Endothelial cell of umbilical vein (primary cell): ENCODE data around the gene KATNAL2. TPM values are rescaled to one million over a fixed set of nuclear protein-coding genes. Genes with fewer than 3 reads are reported as not detected.
"Not testable (repeated sequence)": the region's sequence is repeated elsewhere in the genome, so short reads cannot be mapped to it uniquely, and the experiment has no call there.

Experiments
- BruUV-seq: library from RNA; stranded (reverse); fragments of 400-500 nt; replicated peaks from 2 replicates; lab custom pipeline; 2021; lab: Mats Ljungman, UMichigan
- CTCF ChIA-PET: fragments of 300-600, 350-600 bp; sonication (Branson Sonifier 250); formaldehyde crosslinking; loops from one replicate; lab custom pipeline; 2021; ENCODE audit warnings: antibody characterized with exemption, inconsistent platforms; lab: Charles Lee
- POLR2A ChIA-PET: fragments of 300-600, 350-600 bp; sonication (Branson Sonifier 250); formaldehyde crosslinking; loops from one replicate; lab custom pipeline; 2021; ENCODE audit warnings: antibody characterized with exemption, inconsistent platforms; lab: Charles Lee
- DNase-seq: peaks from one replicate; pipeline ENCODE4 v3.0.0-alpha.2; 2011; ENCODE audit warnings: low read depth, low spot score
- FAIRE-seq: peaks from 2 replicates; lab custom pipeline; 2011; peaks lifted over from hg19 to GRCh38; lab: Jason Lieb, UNC
- H2AFZ ChIP-seq: 2 replicates; pipeline ENCODE4 v1.6.0; 2012; ENCODE audit warnings: low read depth, low read length, control low read depth, inconsistent platforms
- H3K27ac ChIP-seq: 2 replicates; pipeline ENCODE4 v1.5.1; 2011; ENCODE audit warnings: low read depth, mild to moderate bottlenecking, control low read depth, low read length, moderate library complexity; ENCODE audit not compliant: insufficient read depth
- H3K27me3 ChIP-seq, 2 experiments: 2 replicates each; pipeline versions ENCODE4 v1.6.0 to v1.6.1; 2011; ENCODE audit warnings: low read length in 2 of 2, mixed read lengths in 1 of 2; ENCODE audit not compliant: control insufficient read depth in 2 of 2, insufficient read depth in 2 of 2
- H3K36me3 ChIP-seq, 2 experiments: 2 replicates in 1 of 2; 3 replicates in 1 of 2; pipeline ENCODE4 v1.5.1; 2011; ENCODE audit warnings: low read length in 2 of 2, mild to moderate bottlenecking in 1 of 2, moderate library complexity in 1 of 2; ENCODE audit not compliant: control insufficient read depth in 2 of 2, insufficient read depth in 2 of 2; ENCODE audit errors: extremely low read depth in 1 of 2
- H3K4me1 ChIP-seq: 3 replicates; pipeline ENCODE4 v1.5.1; 2011; ENCODE audit warnings: mild to moderate bottlenecking, low read length; ENCODE audit not compliant: control insufficient read depth, insufficient read depth; ENCODE audit errors: extremely low read depth
- H3K4me2 ChIP-seq: 2 replicates; pipeline ENCODE4 v1.6.1; 2011; ENCODE audit warnings: low read length, control low read depth, mixed read lengths; ENCODE audit not compliant: insufficient read depth
- H3K4me3 ChIP-seq, 3 experiments: fragments of 200-600 bp in 1 of 3; sonication (generic), shearing (Covaris generic) in 1 of 3; replicated peaks in 1 of 3; 2 replicates each; pipeline ENCODE4 v1.5.1; 2011 to 2016; ENCODE audit warnings: control low read depth in 3 of 3, low read length in 3 of 3, mild to moderate bottlenecking in 2 of 3, inconsistent platforms in 1 of 3, low read depth in 1 of 3, moderate library complexity in 1 of 3; ENCODE audit not compliant: insufficient read depth in 1 of 3
- H3K79me2 ChIP-seq: 2 replicates; pipeline ENCODE4 v1.6.0; 2012; ENCODE audit warnings: low read length, inconsistent platforms; ENCODE audit not compliant: control insufficient read depth, insufficient read depth
- H3K9ac ChIP-seq: replicated peaks from 2 replicates; pipeline ENCODE3; 2011; ENCODE audit warnings: low read length, control low read depth; ENCODE audit not compliant: insufficient read depth; ENCODE audit errors: extremely low read depth
- H3K9me1 ChIP-seq: replicated peaks from 3 replicates; pipeline ENCODE4 v1.6.0; 2011; ENCODE audit warnings: mild to moderate bottlenecking, low read length; ENCODE audit not compliant: control insufficient read depth, insufficient read depth; ENCODE audit errors: extremely low read depth
- H3K9me3 ChIP-seq: replicated peaks from 2 replicates; pipeline ENCODE4 v1.5.1; 2012; ENCODE audit warnings: low read length, inconsistent platforms; ENCODE audit not compliant: control insufficient read depth, insufficient read depth
- H4K20me1 ChIP-seq: replicated peaks from 2 replicates; pipeline ENCODE3; 2011; ENCODE audit warnings: mild to moderate bottlenecking, low read length; ENCODE audit not compliant: control insufficient read depth, insufficient read depth; ENCODE audit errors: extremely low read depth
- FOS ChIP-seq: IDR thresholded peaks from 2 replicates; pipeline ENCODE4 v1.6.1; 2011; ENCODE audit warnings: mild to moderate bottlenecking, low read length, moderate library complexity, borderline replicate concordance; ENCODE audit not compliant: insufficient read depth
- GATA2 ChIP-seq: IDR thresholded peaks from 2 replicates; pipeline ENCODE4 v1.7.0; 2011; ENCODE audit warnings: low read depth, mild to moderate bottlenecking, moderate library complexity, mixed read lengths, low read length; ENCODE audit not compliant: insufficient read length, insufficient read depth
- MYC ChIP-seq: IDR thresholded peaks from one replicate; pipeline ENCODE4 v1.6.1; 2011; ENCODE audit warnings: mild to moderate bottlenecking, low read depth, low read length
- POLR2A ChIP-seq: IDR thresholded peaks from 2 replicates; pipeline ENCODE4 v1.6.1; 2012; ENCODE audit warnings: low read depth, mild to moderate bottlenecking, control low read depth, low read length
- POLR2AphosphoS5 ChIP-seq: IDR thresholded peaks from 2 replicates; pipeline ENCODE4 v1.6.1; 2012; ENCODE audit warnings: low read depth, mild to moderate bottlenecking, control low read depth, low read length, moderate library complexity; ENCODE audit not compliant: insufficient read depth
- dilution Hi-C: fragments of 300-500 bp; cut with MboI; formaldehyde crosslinking; loops from one replicate; pipeline ENCODE4 v1.15.0; 2019; ENCODE audit warnings: low sequenced_read_pairs; ENCODE audit not compliant: extremely low pct_ligation_motif_present
- intact Hi-C: fragments of 100-400 bp; cut with micrococcal nuclease; formaldehyde crosslinking; loops from one replicate; pipeline ENCODE4 v1.10.0; 2022
- polyA plus RNA-seq, 4 experiments: library from polyadenylated mRNA; depleted of rRNA in 3 of 4; stranded (reverse) in 3 of 4; unstranded in 1 of 4; fragments of >200 nt; gene quantifications; 2 replicates each; pipeline versions ENCODE4 v1.2.1 to v1.2.3, GENCODE V29; 2011 to 2012; ENCODE audit warnings: missing spikeins in 1 of 4
- total RNA-seq: library from RNA; stranded (reverse); gene quantifications from 2 replicates; pipeline ENCODE4 v1.2.3, GENCODE V29; 2021
- TF ChIP-seq, protein P1 (sequence below), 2 donors: IDR thresholded peaks; 1 replicate in 1 of 2; 2 replicates in 1 of 2; pipeline ENCODE4 v1.5.1; 2011; ENCODE audit warnings: low read length in 2 of 2, mild to moderate bottlenecking in 2 of 2, moderate library complexity in 2 of 2, control low read depth in 1 of 2, inconsistent platforms in 1 of 2, low read depth in 1 of 2; ENCODE audit not compliant: insufficient read depth in 1 of 2; ENCODE audit errors: extremely low read depth in 1 of 2

KATNAL2 gene
- total and polyA plus RNA-seq, 2 donors (not counting 3 experiments of a cell fraction or from before 2014, with no cell fraction given): 0.51 to 1.3 TPM

DNA sequence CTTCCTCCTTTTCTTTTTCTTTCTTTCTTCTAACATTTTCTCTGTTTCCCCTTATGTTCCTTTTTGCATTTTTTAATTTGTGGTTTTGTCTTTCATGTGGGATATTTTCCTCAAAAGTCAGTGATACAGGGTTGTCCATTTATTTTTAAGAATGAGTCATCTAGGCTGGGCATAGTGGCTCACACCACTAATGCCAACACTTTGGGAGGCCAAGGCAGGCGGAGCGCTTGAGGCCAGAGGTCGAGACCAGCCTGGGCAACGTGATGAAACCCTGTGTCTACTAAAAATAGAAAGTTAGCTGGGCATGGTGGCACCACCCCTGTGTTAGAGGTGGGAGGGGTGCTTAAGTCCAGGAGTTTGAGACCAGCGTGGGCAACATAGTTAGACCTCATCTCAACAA is 35.8 kb downstream of the KATNAL2 start:
- POLR2A ChIA-PET: no interaction called here

DNA sequence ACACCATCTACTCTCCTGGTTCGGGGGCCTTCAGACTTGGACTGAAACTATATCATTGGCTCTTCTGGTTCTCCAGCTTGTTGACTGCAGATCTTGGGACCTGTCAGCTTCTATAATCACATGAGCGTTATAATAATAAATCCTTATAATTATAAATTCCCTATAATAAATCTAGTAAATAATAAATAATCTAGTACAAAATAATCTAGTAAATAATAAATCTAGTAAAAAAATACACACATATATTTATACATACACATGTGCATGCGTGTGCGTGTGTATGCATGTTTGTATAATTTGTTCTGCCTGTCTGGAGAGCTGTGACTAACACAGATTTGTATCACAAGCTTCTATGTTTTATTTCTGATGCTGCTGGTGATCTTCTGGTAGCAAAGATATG is 40.8 kb downstream of the KATNAL2 start:
- Histone ChIP-seq H3K4me3 (no peak overlapping the region), H3K9me1 (no peaks in the 10 kb centered on the region), H3K79me2 (no peaks in the 10 kb centered on the region), H3K9me3 (no peaks in the 10 kb centered on the region), H3K4me2 (no peak overlapping the region), H3K9ac (no peak overlapping the region), H3K4me1 (no peaks in the 10 kb centered on the region), H2AFZ (no peak overlapping the region), H4K20me1 (no peaks in the 10 kb centered on the region), H3K27ac (no peak overlapping the region), H3K27me3 (no peaks in the 10 kb centered on the region), H3K36me3 (no peaks in the 10 kb centered on the region)
- dilution Hi-C loops (no loop called here), intact Hi-C loops (no loop called here)
- BruUV-seq: no TSS peak
- POLR2A ChIA-PET: no interaction called here
- no peak for FAIRE-seq
- TF ChIP-seq, protein P1, sequence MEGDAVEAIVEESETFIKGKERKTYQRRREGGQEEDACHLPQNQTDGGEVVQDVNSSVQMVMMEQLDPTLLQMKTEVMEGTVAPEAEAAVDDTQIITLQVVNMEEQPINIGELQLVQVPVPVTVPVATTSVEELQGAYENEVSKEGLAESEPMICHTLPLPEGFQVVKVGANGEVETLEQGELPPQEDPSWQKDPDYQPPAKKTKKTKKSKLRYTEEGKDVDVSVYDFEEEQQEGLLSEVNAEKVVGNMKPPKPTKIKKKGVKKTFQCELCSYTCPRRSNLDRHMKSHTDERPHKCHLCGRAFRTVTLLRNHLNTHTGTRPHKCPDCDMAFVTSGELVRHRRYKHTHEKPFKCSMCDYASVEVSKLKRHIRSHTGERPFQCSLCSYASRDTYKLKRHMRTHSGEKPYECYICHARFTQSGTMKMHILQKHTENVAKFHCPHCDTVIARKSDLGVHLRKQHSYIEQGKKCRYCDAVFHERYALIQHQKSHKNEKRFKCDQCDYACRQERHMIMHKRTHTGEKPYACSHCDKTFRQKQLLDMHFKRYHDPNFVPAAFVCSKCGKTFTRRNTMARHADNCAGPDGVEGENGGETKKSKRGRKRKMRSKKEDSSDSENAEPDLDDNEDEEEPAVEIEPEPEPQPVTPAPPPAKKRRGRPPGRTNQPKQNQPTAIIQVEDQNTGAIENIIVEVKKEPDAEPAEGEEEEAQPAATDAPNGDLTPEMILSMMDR (IDR thresholded peaks at IDR 0.05; ENCODE audit: extremely low read depth in 1 of 2, insufficient read depth in 1 of 2, low read depth in 1 of 2, low read length in 2 of 2): no peak
- TF ChIP-seq FOS: no peak
- no peak for TF ChIP-seq MYC
- no peak for TF ChIP-seq POLR2A
- DNase-seq: no peak
- CTCF ChIA-PET: no interaction called here

More for the DNA sequence above, 35.8 kb downstream of the KATNAL2 start:
- CTCF ChIA-PET: no interaction called here
- TF ChIP-seq GATA2: no peak
- TF ChIP-seq MYC: no peak
- TF ChIP-seq POLR2AphosphoS5: no peak
- H3K4me2 ChIP-seq: no peak overlapping the region
- H3K9ac ChIP-seq: no peak overlapping the region
- no peak overlapping the region for H3K4me3 ChIP-seq
- dilution Hi-C loops (no loop called here), intact Hi-C loops (no loop called here)
- no peak overlapping the region for H2AFZ ChIP-seq
- no peak overlapping the region for H3K27ac ChIP-seq
- FAIRE-seq: no peak
- no peaks in the 10 kb centered on the region for H3K9me1 ChIP-seq
- no peaks in the 10 kb centered on the region for H4K20me1 ChIP-seq
- no peaks in the 10 kb centered on the region for H3K27me3 ChIP-seq
- H3K79me2 ChIP-seq: no peaks in the 10 kb centered on the region
- no TSS peak for BruUV-seq
- no peak for DNase-seq
- H3K4me1 ChIP-seq: no peaks in the 10 kb centered on the region
- no peaks in the 10 kb centered on the region for H3K9me3 ChIP-seq
- no peaks in the 10 kb centered on the region for H3K36me3 ChIP-seq

DNA sequence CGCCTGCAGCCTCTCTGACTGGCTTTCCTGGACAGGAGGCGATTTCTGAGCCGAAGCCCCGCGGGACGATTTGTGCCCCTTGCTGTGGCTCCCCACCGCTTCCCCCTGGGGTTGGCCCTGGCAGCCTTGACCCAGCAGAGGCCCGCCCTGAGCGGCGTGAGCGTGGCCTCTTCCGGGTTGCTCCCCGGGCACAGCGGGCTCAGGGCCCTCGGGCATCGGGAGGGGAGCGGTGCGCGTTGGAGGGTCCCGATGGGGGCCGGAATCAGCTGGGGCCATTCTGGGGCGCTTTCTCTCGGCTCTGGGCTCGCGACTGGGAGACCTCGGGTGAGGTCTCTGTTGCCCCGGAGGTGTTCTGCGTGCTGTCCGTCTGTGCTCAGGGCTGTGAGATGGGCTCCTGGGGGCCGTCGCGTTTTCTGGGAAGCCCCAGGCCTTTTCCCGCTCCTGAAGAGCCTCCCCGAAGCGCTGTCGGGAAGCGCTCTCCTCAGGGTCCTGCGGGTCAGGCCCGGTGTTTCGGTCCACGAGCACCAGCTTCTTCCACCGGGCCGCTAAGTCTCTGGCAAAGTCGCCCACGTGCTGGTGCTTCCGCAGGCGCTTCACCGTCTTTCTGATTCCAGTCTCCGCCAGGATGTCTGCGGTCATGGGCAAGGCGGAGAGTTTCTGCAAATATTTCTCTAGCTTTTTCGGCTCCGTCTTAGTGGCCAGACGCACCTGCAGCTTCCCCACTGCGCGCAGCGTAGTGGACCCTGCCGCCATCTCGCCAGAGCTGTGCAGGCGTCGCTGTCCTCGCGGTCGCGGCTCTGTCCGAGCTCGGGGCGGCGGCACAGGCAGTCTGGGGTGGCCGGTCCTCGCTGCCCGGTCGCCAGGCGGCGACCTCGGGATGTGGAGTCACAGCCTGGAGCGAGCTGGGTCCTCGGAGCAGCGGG is 46.5 kb downstream of the KATNAL2 start:
- H3K27me3 ChIP-seq, H2AFZ ChIP-seq, H3K4me1 ChIP-seq, CTCF ChIA-PET, H3K9ac ChIP-seq, intact Hi-C loops, POLR2A ChIA-PET, H3K36me3 ChIP-seq, H3K9me1 ChIP-seq, FAIRE-seq, H3K9me3 ChIP-seq, H3K79me2 ChIP-seq, H3K4me2 ChIP-seq, DNase-seq, H4K20me1 ChIP-seq, H3K27ac ChIP-seq, dilution Hi-C loops, H3K4me3 ChIP-seq, BruUV-seq: not testable (repeated sequence)
